ENCODE data around the gene RAD23B.
"Not testable (repeated sequence)": the region's sequence is repeated elsewhere in the genome, so short reads cannot be mapped to it uniquely, and the experiment has no call there.

RAD23B gene

GRCh38 chr9:107295995-107296394, 12.9 kb downstream of the RAD23B start:
- Histone ChIP-seq H2AFZ (no peak overlapping the region), H3K4me3 (ENCODE audit: low read depth, low read length) (peak overlapping the region; percentile 12), H3K4me2 (ENCODE audit: low read length) (no peak overlapping the region), H3K4me1 (peaks cover 3% of the 10 kb centered on the region), H3K79me2 (peaks cover 7% of the 10 kb centered on the region), H3K9me3 (ENCODE audit: control insufficient read depth, low read length) (no peaks in the 10 kb centered on the region), H3K36me3 (ENCODE audit: control insufficient read depth, insufficient read depth, low read length) (no peaks in the 10 kb centered on the region), H3K9ac (no peak overlapping the region), H3K27me3 (ENCODE audit: control insufficient read depth, insufficient read depth, low read length) (no peaks in the 10 kb centered on the region), H3K27ac (peak overlapping the region; percentile 24)
- TF ChIP-seq CTCF (IDR thresholded peaks at IDR 0.05), result no peak

GRCh38 chr9:107296592-107296991, 13.5 kb downstream of the RAD23B start:
- not testable (repeated sequence) for H3K4me3 ChIP-seq (ENCODE audit: low read depth, low read length); H3K27me3 ChIP-seq (ENCODE audit: control insufficient read depth, insufficient read depth, low read length); H3K9me3 ChIP-seq (ENCODE audit: control insufficient read depth, low read length); H3K27ac ChIP-seq; H3K36me3 ChIP-seq (ENCODE audit: control insufficient read depth, insufficient read depth, low read length); H2AFZ ChIP-seq; H3K9ac ChIP-seq; H3K4me1 ChIP-seq; H3K79me2 ChIP-seq; H3K4me2 ChIP-seq (ENCODE audit: low read length)

GRCh38 chr9:107299437-107299836, 16.4 kb downstream of the RAD23B start:
- Histone ChIP-seq H3K27me3 (ENCODE audit: control insufficient read depth, insufficient read depth, low read length) (no peaks in the 10 kb centered on the region), H3K4me1 (peaks cover 4% of the 10 kb centered on the region), H2AFZ (no peak overlapping the region), H3K79me2 (peaks cover under 1% of the 10 kb centered on the region), H3K36me3 (ENCODE audit: control insufficient read depth, insufficient read depth, low read length) (no peaks in the 10 kb centered on the region), H3K27ac (no peak overlapping the region), H3K9ac (no peak overlapping the region), H3K4me2 (ENCODE audit: low read length) (no peak overlapping the region), H3K9me3 (ENCODE audit: control insufficient read depth, low read length) (no peaks in the 10 kb centered on the region), H3K4me3 (ENCODE audit: low read depth, low read length) (no peak overlapping the region)
- no peak for TF ChIP-seq CTCF (IDR thresholded peaks at IDR 0.05)

GRCh38 chr9:107306308-107306707, 23.2 kb downstream of the RAD23B start:
- Histone ChIP-seq H2AFZ (no peak overlapping the region), H3K9me3 (ENCODE audit: control insufficient read depth, low read length) (no peaks in the 10 kb centered on the region), H3K27me3 (ENCODE audit: control insufficient read depth, insufficient read depth, low read length) (no peaks in the 10 kb centered on the region), H3K4me3 (ENCODE audit: low read depth, low read length) (no peak overlapping the region), H3K4me2 (ENCODE audit: low read length) (no peak overlapping the region), H3K27ac (no peak overlapping the region), H3K9ac (no peak overlapping the region), H3K79me2 (peaks cover 14% of the 10 kb centered on the region), H3K4me1 (no peaks in the 10 kb centered on the region), H3K36me3 (ENCODE audit: control insufficient read depth, insufficient read depth, low read length) (no peaks in the 10 kb centered on the region)
- no peak for TF ChIP-seq CTCF (IDR thresholded peaks at IDR 0.05)

GRCh38 chr9:107307331-107307730, 24.3 kb downstream of the RAD23B start:
- Histone ChIP-seq H3K4me2 (ENCODE audit: low read length) (no peak overlapping the region), H3K27ac (no peak overlapping the region), H2AFZ (no peak overlapping the region), H3K9me3 (ENCODE audit: control insufficient read depth, low read length) (no peaks in the 10 kb centered on the region), H3K4me1 (no peaks in the 10 kb centered on the region), H3K4me3 (ENCODE audit: low read depth, low read length) (no peak overlapping the region), H3K36me3 (ENCODE audit: control insufficient read depth, insufficient read depth, low read length) (no peaks in the 10 kb centered on the region), H3K79me2 (peaks cover 17% of the 10 kb centered on the region), H3K27me3 (ENCODE audit: control insufficient read depth, insufficient read depth, low read length) (no peaks in the 10 kb centered on the region), H3K9ac (no peak overlapping the region)
- TF ChIP-seq CTCF (IDR thresholded peaks at IDR 0.05), result no peak

Data from parathyroid adenoma (tissue), 2 donors.